GM12874 (cell line): Measurements from ENCODE around the gene INPP4A.

ENCODE experiments used
- TF ChIP-seq, protein P1 (sequence below): IDR thresholded peaks from 2 replicates; pipeline ENCODE4 v1.5.1; 2011; ENCODE audit warnings: low read depth, mild to moderate bottlenecking, control low read depth, low read length, moderate library complexity; ENCODE audit not compliant: insufficient read depth

Gene INPP4A

DNA sequence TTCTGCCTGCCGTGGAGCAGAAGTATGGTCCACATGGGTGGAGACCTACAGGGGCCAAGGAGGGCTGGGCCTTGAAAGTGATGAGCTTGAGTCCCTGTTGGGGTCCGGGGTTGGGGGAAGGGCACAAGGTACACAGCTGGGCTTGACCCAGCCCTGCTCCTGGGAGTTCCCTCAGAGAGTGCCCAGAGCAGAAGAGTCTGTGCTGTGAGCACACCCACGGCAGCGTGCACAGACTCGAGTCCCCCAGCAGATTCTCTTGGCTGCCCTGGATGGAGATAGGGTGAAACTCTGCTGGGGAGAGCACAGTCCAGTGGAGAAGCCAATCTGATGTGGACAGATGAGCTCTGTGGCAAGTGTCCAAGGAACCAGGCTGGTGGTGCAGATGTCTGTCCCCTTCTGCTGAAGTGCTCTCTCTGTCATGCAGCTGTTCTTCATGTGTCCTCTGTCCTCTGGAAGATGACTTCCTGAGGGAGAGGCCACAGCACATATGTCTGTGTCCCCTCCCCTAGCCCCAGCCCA, 27.5 kb downstream of the INPP4A start:
- TF ChIP-seq, protein P1, sequence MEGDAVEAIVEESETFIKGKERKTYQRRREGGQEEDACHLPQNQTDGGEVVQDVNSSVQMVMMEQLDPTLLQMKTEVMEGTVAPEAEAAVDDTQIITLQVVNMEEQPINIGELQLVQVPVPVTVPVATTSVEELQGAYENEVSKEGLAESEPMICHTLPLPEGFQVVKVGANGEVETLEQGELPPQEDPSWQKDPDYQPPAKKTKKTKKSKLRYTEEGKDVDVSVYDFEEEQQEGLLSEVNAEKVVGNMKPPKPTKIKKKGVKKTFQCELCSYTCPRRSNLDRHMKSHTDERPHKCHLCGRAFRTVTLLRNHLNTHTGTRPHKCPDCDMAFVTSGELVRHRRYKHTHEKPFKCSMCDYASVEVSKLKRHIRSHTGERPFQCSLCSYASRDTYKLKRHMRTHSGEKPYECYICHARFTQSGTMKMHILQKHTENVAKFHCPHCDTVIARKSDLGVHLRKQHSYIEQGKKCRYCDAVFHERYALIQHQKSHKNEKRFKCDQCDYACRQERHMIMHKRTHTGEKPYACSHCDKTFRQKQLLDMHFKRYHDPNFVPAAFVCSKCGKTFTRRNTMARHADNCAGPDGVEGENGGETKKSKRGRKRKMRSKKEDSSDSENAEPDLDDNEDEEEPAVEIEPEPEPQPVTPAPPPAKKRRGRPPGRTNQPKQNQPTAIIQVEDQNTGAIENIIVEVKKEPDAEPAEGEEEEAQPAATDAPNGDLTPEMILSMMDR: no peak

DNA sequence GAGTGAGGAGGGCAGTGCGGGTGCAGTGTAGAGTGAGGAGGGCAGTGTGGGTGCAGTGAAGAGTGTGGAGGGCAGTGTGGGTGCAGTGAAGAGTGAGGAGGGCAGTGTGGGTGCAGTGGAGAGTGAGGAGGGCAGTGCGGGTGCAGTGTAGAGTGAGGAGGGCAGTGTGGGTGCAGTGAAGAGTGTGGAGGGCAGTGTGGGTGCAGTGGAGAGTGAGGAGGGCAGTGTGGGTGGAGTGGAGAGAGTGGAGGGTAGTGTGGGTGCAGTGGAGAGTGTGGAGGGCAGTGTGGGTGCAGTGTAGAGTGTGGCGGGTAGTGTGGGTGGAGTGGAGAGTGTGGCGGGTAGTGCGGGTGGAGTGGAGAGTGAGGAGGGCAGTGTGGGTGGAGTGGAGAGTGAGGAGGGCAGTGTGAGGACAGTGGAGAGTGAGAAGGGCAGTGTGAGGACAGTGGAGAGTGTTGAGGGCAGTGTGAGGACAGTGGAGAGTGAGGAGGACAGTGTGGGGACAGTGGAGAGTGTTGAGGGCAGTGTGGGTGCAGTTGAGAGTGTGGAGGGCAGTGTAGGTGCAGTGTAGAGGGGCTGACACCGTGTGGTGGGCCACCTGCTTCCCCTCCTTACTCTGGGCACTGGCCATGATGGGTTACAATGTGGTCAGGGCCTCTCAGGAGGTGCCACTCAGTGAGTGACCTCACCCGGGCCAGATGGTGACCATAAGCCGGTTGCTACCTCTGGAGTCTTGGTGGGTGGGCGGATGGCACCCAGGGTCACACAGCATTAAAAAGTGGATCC, 28.5 kb downstream of the INPP4A start:
- TF ChIP-seq, protein P1: no peak

DNA sequence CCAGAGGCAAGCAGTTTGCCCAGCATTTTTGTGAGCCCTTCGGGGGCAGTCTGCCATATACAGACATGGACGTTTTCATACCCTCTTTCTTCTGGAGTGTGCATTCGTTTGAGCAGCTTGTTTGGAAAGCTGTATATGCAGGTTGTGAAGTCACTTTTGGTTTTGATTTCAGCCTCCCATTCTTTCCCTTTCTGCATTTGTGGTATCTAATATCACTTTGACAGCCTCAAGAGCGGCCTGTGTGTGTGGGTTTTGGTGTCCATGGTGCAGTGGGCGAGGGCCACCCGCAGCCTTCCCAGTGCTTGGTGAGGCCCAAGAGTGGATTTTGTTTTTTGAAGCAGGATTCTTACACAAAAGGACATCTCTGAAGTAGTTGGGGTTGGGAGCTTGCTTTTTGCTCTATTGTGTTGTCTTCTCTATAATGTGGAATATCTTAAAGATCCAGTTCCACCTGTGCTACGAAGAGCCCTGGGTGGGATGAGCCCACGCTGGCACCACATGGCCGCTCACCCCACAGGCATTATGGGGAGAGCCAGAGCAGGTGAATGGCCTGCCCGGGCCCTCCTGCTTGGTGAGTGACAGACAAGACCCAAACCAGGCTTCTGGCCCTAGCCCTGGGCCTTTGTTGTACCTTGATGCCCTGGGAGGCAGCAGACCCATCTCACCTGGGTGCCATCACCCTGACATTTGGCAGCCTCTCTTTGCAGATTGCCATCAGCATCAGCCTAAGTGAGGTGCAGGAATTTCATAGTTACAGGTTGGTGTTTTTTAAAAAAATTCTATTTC, 29.5 kb downstream of the INPP4A start:
- TF ChIP-seq, protein P1: no peak

DNA sequence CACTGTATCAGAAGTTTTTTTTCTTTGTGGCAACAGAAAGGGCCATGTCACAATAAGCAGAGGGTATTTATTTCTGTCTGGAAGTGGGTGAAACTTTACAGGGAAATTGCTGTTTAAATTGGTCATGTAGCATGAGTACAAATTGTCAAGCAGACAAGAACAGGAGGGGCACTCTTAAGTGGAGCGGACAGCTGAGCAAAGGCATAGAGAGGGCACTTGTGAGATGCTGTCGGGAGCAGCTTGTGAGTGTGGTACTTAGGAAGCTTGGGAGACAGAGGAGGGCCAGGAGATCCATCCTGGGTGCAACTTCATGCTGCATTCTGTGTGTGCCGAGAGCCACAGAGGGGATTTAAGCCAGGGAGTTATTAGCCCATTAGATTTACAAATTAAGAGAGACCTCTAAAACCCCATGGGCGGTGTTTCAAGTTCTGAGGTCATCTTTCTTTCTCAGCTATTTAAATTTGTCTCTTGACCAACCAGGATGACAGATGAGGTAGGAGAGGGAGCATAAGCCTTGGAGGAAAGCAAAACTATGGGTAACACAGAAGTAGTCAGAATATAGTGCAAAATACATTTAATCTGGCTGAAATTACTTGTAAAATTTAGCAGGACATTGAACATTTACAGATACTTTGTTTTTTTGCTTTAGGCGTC, 30.4 kb downstream of the INPP4A start:
- TF ChIP-seq, protein P1: no peak

DNA sequence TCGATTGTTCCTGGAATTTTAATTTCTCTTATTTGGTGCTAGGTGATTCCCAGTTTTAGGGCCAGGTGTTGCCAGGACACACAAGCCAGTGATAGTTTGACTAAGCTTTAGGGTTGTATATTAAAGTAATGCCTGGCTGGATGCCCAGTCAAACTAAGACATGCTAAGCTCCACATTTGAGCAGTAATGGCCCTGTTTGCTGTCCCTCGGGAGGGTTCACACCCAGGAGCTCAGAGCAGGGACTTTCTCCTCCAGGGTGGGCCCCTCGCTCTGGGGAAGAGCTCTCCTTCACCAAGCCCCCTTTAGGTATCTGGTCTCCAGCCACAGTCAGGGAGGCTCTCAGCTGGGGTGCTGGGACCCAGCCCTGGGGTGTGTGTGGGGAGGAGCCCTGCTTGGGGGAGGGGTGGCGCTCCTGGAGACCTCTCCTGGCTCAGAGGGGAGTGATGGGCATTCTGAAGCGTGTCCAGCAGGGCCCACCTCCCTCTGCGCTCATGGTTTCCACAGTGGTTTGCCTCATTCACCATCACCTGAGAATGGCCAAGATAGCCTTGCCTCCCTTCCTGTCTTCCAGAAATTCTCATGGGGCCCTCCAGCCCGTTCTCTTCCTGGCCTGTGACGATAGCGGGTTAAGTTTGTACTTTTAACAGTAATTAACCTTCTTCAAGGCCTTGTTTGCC, 31.7 kb downstream of the INPP4A start:
- TF ChIP-seq, protein P1: no peak

DNA sequence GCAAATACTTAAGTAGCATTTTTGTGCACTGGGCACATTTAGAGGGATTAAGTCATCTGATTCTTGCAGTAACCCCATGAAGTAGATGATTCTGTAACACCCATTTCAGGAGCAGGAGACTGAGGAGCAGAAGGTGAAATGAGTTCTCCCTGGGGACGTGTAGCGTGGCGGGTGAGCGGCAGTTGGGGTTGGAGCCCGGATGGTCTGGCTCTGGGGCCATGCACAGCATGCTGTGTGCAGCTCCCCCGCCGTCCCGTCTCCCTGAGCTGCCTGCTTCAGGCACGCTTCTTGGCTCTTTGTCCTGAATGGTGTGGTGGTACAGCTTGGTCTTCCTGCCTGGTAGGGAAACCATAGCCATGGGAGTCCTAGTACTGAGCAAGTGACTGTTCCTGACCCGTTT, 32.4 kb downstream of the INPP4A start:
- TF ChIP-seq, protein P1: no peak
